Stimulated activated effector memory CD8-positive, alpha-beta T cell treated with anti-CD3 and anti-CD28 coated beads, Interleukin-12 subunit alpha, Interleukin-12 subunit beta, amount 100 ng/mL, for 72 hours (primary cell): Measurements from ENCODE around the gene BBIP1.

Experiments
- ATAC-seq: fragments of 150-1000 bp; cut with Tn5 transposase; 2 replicates; pipeline ENCODE4 v1.10.0; 2021
- DNase-seq, 2 donors: peaks; one replicate each; pipeline ENCODE4 v3.0.0; 2021 to 2022; ENCODE audit warnings: low spot score in 2 of 2
- H3K27ac Mint-ChIP-seq: one replicate; pipeline ENCODE4 v1.8.0; 2022; ENCODE audit warnings: mild to moderate bottlenecking, mixed read lengths
- H3K36me3 Mint-ChIP-seq: one replicate; pipeline ENCODE4 v1.8.0; 2022; ENCODE audit warnings: mild to moderate bottlenecking, mixed read lengths
- H3K4me1 Mint-ChIP-seq: one replicate; pipeline ENCODE4 v1.8.0; 2022; ENCODE audit warnings: mixed read lengths
- H3K4me3 Mint-ChIP-seq: one replicate; pipeline ENCODE4 v1.8.0; 2022; ENCODE audit warnings: mild to moderate bottlenecking, mixed read lengths
- H3K9me3 Mint-ChIP-seq: one replicate; pipeline ENCODE4 v1.8.0; 2022; ENCODE audit warnings: mixed read lengths

The BBIP1 gene, protein sequence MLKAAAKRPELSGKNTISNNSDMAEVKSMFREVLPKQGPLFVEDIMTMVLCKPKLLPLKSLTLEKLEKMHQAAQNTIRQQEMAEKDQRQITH

DNA sequence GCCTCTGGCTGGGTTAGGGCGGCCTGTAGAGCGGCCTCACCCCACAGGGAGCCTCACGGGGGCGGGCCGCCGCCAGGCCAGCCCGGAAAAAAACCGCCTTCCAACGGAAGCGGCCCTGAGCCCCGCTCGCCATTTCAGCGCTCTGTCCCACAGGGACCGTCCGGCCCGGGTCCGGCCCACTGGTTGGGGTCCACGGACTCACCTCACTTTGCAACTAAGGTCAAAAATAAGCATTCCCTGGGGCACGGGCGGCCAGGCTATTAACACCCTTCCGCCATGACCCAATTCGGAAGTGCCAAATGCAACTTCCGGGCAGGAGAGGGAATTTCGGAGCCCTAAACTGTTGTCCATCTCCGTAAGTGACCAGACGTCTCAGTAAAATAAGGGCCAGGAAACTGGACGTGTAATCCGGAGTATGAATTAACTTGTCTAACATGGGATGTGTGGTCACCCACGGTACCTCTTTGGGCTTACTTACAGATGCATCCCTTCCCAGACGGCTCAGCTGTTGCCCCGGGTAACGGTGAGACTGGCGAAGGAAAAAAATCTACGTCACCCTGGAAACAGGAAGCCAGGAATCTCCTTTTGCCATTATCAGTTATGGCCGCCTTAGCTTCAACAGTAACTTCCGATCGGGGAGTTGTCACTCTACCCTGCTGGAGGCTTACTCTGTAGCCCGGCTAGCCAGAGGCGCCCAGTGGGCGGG lies at the start of gene BBIP1:
TSS of gene BBIP1 (minus strand) at position 538 of the 706 bp plus-strand sequence. CDS start 1,023 bp downstream, outside the sequence.
- H3K4me3 Mint-ChIP-seq = peak within 1 kb of the TSS; percentile 83
- peaks cover 43% of the 10 kb centered on the region for H3K36me3 Mint-ChIP-seq
- no peaks in the 10 kb centered on the region for H3K9me3 Mint-ChIP-seq
- H3K27ac Mint-ChIP-seq = peak within 1 kb of the TSS; percentile 100
- DNase-seq (peak; percentile 76 to 93), ATAC-seq (peak; percentile 95)
- peaks cover 37% of the 10 kb centered on the region for H3K4me1 Mint-ChIP-seq

DNA sequence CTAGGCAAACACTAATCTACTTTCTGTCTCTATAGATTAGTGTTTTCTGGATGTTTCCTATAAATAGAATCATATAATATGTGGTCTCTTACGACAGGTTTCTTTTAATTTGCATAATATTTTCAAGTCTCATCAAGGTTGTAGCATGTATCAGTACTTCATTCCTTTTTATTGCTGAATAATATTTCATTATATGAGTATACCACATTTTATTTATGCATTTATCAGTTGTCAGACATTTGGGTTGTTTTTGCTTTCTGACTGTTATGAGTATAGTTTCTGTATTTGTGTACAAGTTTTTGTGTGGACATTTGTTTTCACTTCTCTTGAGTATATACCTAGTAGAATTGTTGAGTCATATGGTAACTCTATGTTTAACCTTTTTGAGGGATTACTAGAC lies 48.7 kb upstream of the BBIP1 start:
- no peak for DNase-seq
- Mint-ChIP-seq H3K36me3 (peaks cover 15% of the 10 kb centered on the region), H3K27ac (no peak overlapping the region), H3K4me1 (peaks cover 38% of the 10 kb centered on the region), H3K9me3 (no peaks in the 10 kb centered on the region), H3K4me3 (no peak overlapping the region)
- peak; percentile 69 for ATAC-seq

DNA sequence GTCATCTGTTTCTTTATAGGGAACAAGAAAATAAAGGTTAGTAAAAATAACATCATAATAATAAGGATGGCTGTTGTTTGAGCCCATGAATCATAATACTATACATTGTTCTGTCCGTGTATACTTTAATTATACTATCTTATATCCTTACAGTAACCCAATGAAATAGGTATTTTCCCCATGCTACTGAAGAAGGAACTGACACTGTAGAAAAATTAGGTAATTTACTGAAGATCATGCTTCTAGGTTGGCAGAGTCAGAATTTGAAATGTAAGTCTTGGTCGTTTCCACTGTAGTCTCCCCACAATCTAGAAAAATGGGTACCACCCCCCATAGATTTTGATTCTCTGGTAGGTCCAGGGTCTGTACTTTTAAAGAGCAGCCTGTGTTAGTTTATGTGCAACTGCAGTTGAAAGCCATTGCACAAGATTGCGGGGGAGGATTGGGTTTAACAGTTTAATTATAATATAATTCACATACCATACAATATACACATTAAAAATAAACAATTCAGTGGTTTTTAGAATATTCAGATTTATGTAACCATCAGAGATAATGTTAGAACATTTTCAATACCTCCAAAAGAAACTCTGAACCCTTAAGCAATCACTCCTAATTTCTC lies 48.1 kb upstream of the BBIP1 start:
- H3K36me3 Mint-ChIP-seq = peaks cover 15% of the 10 kb centered on the region

DNA sequence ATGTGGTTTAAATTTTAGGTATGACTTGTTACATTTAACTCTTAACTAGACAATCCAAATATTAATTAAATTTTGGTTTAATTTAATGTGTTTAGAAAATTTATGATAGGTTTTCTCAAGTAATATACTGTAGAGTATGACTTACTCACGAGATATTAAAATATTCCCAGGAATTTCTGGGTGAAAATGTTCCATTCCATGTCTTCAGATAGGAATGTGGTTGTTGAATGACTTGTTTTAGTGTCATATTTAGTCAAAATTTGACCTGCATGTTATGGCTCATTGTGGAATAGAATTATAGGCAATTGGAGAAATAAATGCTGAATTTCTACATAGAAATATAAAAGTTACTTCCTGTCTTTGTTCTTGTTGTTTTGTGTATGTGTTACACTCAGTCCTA lies 47.2 kb upstream of the BBIP1 start:
- no peak for DNase-seq
- no peak overlapping the region for H3K27ac Mint-ChIP-seq
- peaks cover 36% of the 10 kb centered on the region for H3K4me1 Mint-ChIP-seq
- no peaks in the 10 kb centered on the region for H3K9me3 Mint-ChIP-seq
- no peak for ATAC-seq
- no peak overlapping the region for H3K4me3 Mint-ChIP-seq
- H3K36me3 Mint-ChIP-seq = peaks cover 15% of the 10 kb centered on the region

More for the DNA sequence above, 48.1 kb upstream of the BBIP1 start:
- DNase-seq (no peak), ATAC-seq (no peak)
- peaks cover 39% of the 10 kb centered on the region for H3K4me1 Mint-ChIP-seq
- H3K27ac Mint-ChIP-seq = no peak overlapping the region
- no peak overlapping the region for H3K4me3 Mint-ChIP-seq
- no peaks in the 10 kb centered on the region for H3K9me3 Mint-ChIP-seq

DNA sequence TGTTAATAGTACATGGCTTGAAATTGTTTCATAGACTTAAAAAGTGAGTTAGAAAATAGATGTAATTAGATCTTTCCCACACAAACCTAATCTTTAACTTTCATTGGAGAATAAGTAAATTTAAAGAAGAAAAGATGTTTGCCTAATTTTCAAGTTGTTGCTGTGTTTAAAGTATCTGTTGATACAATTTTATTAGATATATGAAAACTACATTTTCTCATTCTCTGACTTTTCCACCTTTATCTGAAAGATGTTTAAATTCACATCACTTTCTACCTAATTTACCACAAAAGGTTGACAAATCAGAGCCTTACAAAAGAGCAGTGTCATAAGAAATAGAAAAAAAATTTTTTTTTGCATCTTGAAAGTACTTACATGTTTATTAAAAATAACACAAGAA lies 46.2 kb upstream of the BBIP1 start:
- peaks cover 27% of the 10 kb centered on the region for H3K4me1 Mint-ChIP-seq
- H3K4me3 Mint-ChIP-seq = no peak overlapping the region
- DNase-seq (no peak), ATAC-seq (no peak)
- no peak overlapping the region for H3K27ac Mint-ChIP-seq
- peaks cover 15% of the 10 kb centered on the region for H3K36me3 Mint-ChIP-seq
- H3K9me3 Mint-ChIP-seq = no peaks in the 10 kb centered on the region

DNA sequence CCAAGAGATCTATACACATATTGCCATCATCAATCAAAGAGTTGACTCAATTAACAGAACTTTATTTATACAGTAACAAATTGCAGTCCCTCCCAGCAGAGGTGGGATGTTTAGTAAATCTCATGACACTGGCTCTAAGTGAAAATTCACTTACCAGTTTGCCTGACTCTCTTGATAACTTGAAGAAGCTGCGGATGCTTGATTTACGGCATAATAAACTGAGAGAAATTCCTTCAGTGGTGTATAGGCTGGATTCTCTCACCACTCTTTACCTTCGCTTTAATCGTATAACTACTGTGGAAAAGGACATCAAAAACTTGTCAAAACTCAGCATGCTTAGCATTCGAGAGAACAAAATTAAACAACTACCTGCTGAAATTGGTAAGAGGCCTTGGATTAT lies 45.7 kb upstream of the BBIP1 start:
- Mint-ChIP-seq H3K9me3 (no peaks in the 10 kb centered on the region), H3K27ac (no peak overlapping the region), H3K36me3 (peaks cover 15% of the 10 kb centered on the region), H3K4me3 (no peak overlapping the region), H3K4me1 (peaks cover 23% of the 10 kb centered on the region)
- no peak for ATAC-seq
- no peak for DNase-seq

DNA sequence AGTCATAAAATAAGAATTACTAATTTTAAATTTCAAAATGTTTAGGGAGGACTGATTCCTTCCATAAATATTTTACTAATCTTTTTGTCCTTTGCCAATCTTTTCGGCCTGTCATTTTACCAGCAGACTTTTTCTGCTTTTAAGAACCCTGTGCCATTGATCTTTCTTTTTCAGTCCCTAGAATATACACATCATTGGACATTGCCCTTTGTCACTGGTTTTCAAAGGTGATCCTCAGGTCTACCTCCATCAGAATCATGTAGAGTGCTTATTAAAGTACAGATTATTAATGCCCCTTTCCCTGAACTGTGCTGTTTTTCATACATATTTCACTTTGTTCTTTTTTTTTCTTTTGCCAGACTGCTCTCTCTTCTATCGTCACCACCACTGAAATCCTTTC lies 44.2 kb upstream of the BBIP1 start:
- H3K27ac Mint-ChIP-seq = no peak overlapping the region

DNA sequence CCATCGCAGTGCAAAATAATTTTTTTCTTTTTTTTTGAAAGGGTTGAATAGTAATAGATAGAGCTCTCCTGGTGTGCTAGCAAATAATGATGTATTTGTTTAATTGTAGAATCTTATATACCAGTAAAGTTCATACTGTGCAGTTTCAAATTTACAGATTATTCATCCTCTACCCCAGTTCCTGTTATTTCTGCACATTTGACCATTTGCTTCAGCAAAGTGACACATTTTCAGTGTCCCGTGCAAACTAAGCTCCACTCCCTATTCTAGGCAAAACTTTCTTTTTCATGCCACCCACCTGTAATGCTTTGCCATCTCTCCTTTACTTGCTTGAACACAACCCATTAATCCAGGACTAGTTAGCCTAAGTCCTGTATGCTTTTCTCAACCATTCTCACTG lies 43.5 kb upstream of the BBIP1 start:
- Mint-ChIP-seq H3K27ac (no peak overlapping the region), H3K4me1 (peaks cover 23% of the 10 kb centered on the region), H3K9me3 (no peaks in the 10 kb centered on the region), H3K4me3 (no peak overlapping the region), H3K36me3 (peaks cover 20% of the 10 kb centered on the region)
- no peak for DNase-seq
- peak; percentile 58 for ATAC-seq

More for the DNA sequence above, 44.2 kb upstream of the BBIP1 start:
- H3K4me3 Mint-ChIP-seq = no peak overlapping the region
- no peaks in the 10 kb centered on the region for H3K9me3 Mint-ChIP-seq
- peaks cover 20% of the 10 kb centered on the region for H3K36me3 Mint-ChIP-seq
- peaks cover 23% of the 10 kb centered on the region for H3K4me1 Mint-ChIP-seq
- no peak for DNase-seq
- no peak for ATAC-seq

DNA sequence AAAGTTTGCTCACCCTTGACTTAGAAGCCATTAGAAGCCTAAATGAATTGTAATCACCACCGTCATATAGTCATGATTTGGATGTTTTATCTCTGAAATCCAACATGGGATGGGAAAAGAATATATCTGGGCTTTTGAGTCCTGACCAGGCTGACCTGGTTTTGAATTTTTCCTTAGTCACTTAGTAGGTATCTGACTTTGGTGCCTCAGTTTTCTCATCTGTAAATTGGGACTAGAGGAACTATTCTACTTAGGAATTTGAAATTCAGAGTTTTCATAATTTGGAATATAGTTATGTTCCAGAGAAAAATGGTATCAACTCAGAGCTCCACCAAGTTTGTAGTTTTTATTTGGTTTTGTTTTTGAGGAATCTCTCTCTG lies 41.3 kb upstream of the BBIP1 start:
- Mint-ChIP-seq H3K36me3 (peaks cover 16% of the 10 kb centered on the region), H3K27ac (no peak overlapping the region), H3K9me3 (no peaks in the 10 kb centered on the region), H3K4me1 (peaks cover 30% of the 10 kb centered on the region), H3K4me3 (no peak overlapping the region)
- DNase-seq = no peak
- ATAC-seq = no peak

DNA sequence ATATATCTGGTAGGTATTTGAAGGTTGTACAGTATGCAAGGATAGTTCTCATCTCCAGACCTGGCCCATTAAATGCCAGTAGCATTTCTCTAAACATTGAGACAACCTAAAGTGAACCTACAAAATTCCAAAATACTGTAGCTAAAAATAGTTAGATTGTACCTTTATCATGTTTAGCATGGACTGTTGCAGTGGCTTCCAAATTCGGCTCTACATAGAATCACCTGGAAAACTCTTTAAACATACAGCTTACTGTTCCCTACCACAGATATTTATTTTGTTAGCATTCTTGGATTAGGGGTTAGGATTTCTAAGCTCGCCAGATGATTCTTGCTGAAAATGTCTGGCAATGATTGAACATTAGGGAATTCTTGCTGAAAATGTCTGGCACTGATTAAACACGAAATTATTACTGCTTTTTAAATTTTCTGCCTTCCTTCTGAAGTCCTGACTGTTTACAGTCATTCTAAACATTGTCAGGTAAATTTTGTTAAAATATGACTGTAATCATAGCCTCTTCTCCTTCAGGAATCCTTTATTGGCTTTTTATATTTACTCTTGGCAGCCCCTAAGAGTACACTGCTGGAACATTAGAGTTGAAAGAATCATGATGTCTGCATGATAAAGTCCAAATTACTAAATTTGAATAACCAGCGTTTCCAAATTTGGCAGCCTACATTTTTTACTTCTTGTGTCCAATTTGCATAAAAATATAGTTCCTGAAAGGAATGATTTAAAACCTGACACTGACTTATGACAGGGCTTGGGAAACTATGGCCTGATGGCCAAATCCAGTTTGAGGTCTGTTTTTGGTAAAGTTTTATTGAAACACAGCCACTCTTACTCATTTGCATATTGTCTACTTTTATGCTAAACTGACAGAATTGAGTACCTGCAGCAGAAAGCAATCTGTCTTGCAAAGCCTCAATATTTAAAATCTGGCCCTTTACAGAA lies 40.7 kb upstream of the BBIP1 start:
- Mint-ChIP-seq H3K27ac (no peak overlapping the region), H3K36me3 (peaks cover 12% of the 10 kb centered on the region), H3K4me1 (peaks cover 37% of the 10 kb centered on the region), H3K9me3 (no peaks in the 10 kb centered on the region), H3K4me3 (no peak overlapping the region)
- ATAC-seq (no peak), DNase-seq (no peak)

DNA sequence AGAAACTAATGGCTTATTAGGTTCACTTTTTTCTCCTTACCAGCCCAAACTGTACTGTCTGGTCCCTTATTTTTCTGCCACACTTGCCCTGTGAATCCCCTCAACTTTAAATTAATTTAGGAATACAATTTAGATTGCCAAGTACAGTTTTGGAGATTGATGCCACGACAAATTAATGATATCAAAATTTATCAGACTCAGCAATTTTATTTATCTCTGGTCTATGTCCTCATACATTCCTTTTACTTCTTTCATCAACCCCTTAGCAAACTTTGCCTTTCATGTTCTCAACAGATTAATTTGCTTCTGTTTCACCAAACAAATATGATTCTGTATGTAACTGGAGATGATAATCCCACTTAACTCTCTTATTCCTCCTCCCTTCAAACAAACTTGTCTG lies 38.6 kb upstream of the BBIP1 start:
- H3K36me3 Mint-ChIP-seq = peaks cover 8% of the 10 kb centered on the region
- no peak for DNase-seq
- H3K4me1 Mint-ChIP-seq = peaks cover 21% of the 10 kb centered on the region
- no peak overlapping the region for H3K27ac Mint-ChIP-seq
- H3K4me3 Mint-ChIP-seq = no peak overlapping the region
- no peaks in the 10 kb centered on the region for H3K9me3 Mint-ChIP-seq
- no peak for ATAC-seq

DNA sequence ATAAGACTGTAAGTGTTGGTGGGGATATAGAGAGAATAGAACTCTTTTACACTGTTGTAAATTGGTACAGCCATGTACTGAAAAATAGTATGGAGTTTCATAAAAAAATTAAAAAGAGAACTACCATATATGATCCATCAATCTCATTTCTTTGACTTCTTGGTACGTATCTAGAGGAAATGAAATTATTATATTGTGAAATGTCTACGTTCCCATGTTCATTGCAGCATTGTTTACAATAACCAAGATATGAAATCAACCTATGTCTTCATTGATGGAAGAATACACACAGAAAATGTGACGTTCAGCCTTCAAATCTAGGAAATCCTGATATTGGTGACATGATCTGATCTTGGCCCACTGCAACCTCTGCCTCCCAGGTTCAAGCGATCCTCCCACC lies 32.4 kb upstream of the BBIP1 start:
- no peak for ATAC-seq
- Mint-ChIP-seq H3K4me1 (peaks cover 24% of the 10 kb centered on the region), H3K27ac (no peak overlapping the region), H3K9me3 (no peaks in the 10 kb centered on the region), H3K4me3 (no peak overlapping the region), H3K36me3 (peaks cover 30% of the 10 kb centered on the region)
- no peak for DNase-seq

DNA sequence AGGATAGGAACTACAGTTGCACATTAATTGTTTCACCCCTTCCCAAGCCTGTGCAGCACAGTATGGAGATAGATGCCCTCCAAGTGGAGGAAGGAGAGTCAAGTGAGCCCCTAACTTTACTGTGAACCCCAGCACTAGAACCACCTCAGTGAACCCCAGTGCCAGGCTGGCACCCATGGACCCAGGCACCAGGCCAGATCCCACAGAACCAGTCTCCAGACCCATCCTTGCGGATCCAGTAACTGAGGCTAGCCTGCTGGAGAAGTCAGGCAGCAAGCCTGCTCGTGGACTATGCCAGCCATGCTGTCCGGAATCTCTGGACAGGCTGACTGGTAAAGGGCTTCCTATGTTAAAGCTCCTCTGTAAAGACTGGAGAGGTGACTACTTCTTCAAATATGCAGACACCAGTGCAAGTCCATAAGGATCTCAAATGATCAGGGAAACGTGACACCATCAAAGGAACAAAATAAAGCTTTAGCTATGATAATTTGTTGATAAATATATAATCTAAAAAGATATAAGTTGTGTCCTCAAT lies 28.1 kb upstream of the BBIP1 start:
- H3K4me1 Mint-ChIP-seq = peaks cover 49% of the 10 kb centered on the region
- no peak overlapping the region for H3K27ac Mint-ChIP-seq
- no peak for DNase-seq
- H3K9me3 Mint-ChIP-seq = peaks cover 4% of the 10 kb centered on the region
- H3K4me3 Mint-ChIP-seq = no peak overlapping the region
- H3K36me3 Mint-ChIP-seq = peaks cover 33% of the 10 kb centered on the region
- ATAC-seq = no peak

DNA sequence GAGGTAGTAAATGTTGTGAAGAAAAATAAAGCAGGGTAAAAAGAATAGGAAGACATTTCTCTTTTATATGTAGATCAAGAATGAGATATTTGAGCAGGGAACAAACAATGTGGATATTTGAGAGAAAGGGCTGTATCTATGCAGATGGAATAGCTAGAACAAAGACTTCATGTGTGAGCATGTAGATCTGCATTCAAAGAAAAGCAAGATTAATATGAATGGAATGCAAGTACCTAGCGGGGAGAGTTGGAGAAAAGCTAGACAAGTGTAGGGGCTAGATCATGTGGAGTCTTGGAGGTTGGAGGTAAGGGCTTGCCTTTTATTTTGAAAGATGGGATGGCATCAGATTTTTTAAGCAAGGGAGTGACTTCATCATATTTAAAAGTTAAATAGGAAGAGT lies 27.5 kb upstream of the BBIP1 start:
- no peak for ATAC-seq
- Mint-ChIP-seq H3K9me3 (peaks cover 4% of the 10 kb centered on the region), H3K27ac (no peak overlapping the region), H3K4me1 (peaks cover 49% of the 10 kb centered on the region), H3K4me3 (no peak overlapping the region), H3K36me3 (peaks cover 32% of the 10 kb centered on the region)
- DNase-seq = no peak

DNA sequence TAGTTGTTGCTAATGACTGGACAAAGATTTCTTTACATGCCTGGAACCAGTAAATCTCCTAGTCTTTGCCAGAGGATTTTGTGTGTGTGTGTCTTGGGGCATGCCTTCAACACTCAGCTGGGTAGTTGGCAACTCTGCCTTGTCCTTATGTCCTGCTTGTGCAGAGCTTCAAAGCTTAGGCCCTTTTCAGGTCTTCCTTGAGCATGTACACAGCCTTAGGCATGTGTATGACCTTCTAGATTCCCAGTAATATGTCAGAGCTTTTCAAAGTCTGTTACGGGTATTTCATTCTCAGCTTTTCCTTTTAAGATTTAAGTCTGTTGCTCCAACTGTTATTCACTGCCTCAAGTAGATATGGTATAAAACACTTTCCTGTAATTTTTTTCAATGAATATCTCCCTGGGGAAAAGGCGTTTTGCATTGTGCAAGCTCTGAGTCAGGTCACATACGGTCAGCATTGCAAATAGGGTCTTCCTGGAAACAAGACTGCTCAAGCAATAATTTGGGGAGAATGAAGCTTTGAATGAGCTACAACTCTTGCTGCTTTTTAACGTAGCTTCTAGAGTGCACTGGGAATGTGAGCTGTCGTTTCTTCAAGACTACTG lies 25.9 kb upstream of the BBIP1 start:
- no peak for ATAC-seq
- no peak overlapping the region for H3K27ac Mint-ChIP-seq
- peaks cover 55% of the 10 kb centered on the region for H3K4me1 Mint-ChIP-seq
- H3K36me3 Mint-ChIP-seq = peaks cover 38% of the 10 kb centered on the region
- peaks cover 4% of the 10 kb centered on the region for H3K9me3 Mint-ChIP-seq
- DNase-seq = no peak
- no peak overlapping the region for H3K4me3 Mint-ChIP-seq
